ENCODE measurements around the gene ABCG1. TPM values are rescaled to one million over a fixed set of nuclear protein-coding genes. Genes with fewer than 3 reads are reported as not detected.

ABCG1 gene
- total RNA-seq, 1 experiment from 2014 or later: 20.3 TPM

- no peak for DNase-seq (ENCODE audit: extremely low read depth, low read depth)
These were observed 45.6 kb downstream of the ABCG1 start for GRCh38 chr21:42264245-42265195.

- DNase-seq (ENCODE audit: extremely low read depth, low read depth): no peak
These were observed 46.4 kb downstream of the ABCG1 start for GRCh38 chr21:42265231-42265812.

GRCh38 chr21:42266971-42267556 lies 48.1 kb downstream of the ABCG1 start:
- no peak for DNase-seq (ENCODE audit: extremely low read depth, low read depth)

GRCh38 chr21:42269386-42269785 lies 50.4 kb downstream of the ABCG1 start:
- no peak for DNase-seq (ENCODE audit: extremely low read depth, low read depth)

- no peak for DNase-seq (ENCODE audit: extremely low read depth, low read depth)
These were observed 52.1 kb downstream of the ABCG1 start for GRCh38 chr21:42271065-42271464.

GRCh38 chr21:42272109-42272962 lies 53.4 kb downstream of the ABCG1 start:
- no peak for DNase-seq (ENCODE audit: extremely low read depth, low read depth)

- DNase-seq (ENCODE audit: extremely low read depth, low read depth): no peak
These were observed 54.2 kb downstream of the ABCG1 start for GRCh38 chr21:42272984-42273600.

GRCh38 chr21:42276076-42276475 lies 57.1 kb downstream of the ABCG1 start:
- no peak for DNase-seq (ENCODE audit: extremely low read depth, low read depth)

GRCh38 chr21:42276526-42277154 lies 57.7 kb downstream of the ABCG1 start:
- DNase-seq (ENCODE audit: extremely low read depth, low read depth): no peak

- no peak for DNase-seq (ENCODE audit: extremely low read depth, low read depth)
These were observed 58.7 kb downstream of the ABCG1 start for GRCh38 chr21:42277593-42277992.

GRCh38 chr21:42278451-42279149 lies 59.7 kb downstream of the ABCG1 start:
- DNase-seq (ENCODE audit: extremely low read depth, low read depth): no peak

- no peak for DNase-seq (ENCODE audit: extremely low read depth, low read depth)
These were observed 60.5 kb downstream of the ABCG1 start for GRCh38 chr21:42279341-42279871.

- no peak for DNase-seq (ENCODE audit: extremely low read depth, low read depth)
These were observed 60.9 kb downstream of the ABCG1 start for GRCh38 chr21:42279888-42280287.

GRCh38 chr21:42280356-42281180 lies 61.6 kb downstream of the ABCG1 start:
- DNase-seq (ENCODE audit: extremely low read depth, low read depth): no peak

- no peak for DNase-seq (ENCODE audit: extremely low read depth, low read depth)
These were observed 62.3 kb downstream of the ABCG1 start for GRCh38 chr21:42281181-42281680.

- no peak for DNase-seq (ENCODE audit: extremely low read depth, low read depth)
These were observed 63.1 kb downstream of the ABCG1 start for GRCh38 chr21:42282021-42282420.

GRCh38 chr21:42282715-42283114 lies 63.8 kb downstream of the ABCG1 start:
- no peak for DNase-seq (ENCODE audit: extremely low read depth, low read depth)

Measured in NCI-H460 (cell line).